GM10248 (cell line): ENCODE measurements around the gene PXK.

ENCODE experiments used
- CTCF ChIA-PET: fragments of 300-600 bp; sonication (Branson Sonifier 250); formaldehyde crosslinking; extraction: SDS; loops from one replicate; lab custom pipeline; 2021; ENCODE audit warnings: antibody characterized with exemption; lab: Yijun Ruan, JAX
- POLR2A ChIA-PET: fragments of 350-650 bp; sonication (Branson Sonifier 250); formaldehyde crosslinking; extraction: SDS; loops from one replicate; lab custom pipeline; 2020; ENCODE audit warnings: antibody characterized with exemption; lab: Yijun Ruan, JAX
- DNase-seq: peaks from one replicate; pipeline ENCODE4 v3.0.0; 2012; ENCODE audit errors: extremely low spot score
- CTCF ChIP-seq: IDR thresholded peaks from 2 replicates; pipeline ENCODE4 v1.5.1; 2012; ENCODE audit warnings: mild to moderate bottlenecking, low read depth; ENCODE audit errors: extremely low read depth, missing control alignments, control extremely low read depth

PXK gene

GRCh38 chr3:58326267-58326900 lies 6.3 kb upstream of the PXK start:
- POLR2A ChIA-PET, result interaction anchor here (0.9 kb wide), 1 partner anchor 23 kb away, joined by 3 read pairs; no protein-coding TSS in a partner anchor
- CTCF ChIA-PET, result interaction anchor here (1.0 to 8.6 kb wide), 3 partner anchors 8 to 24 kb away, joined by 3 to 107 read pairs (median 4); partner anchors contain the start of genes HTD2 and RPP14
- no peak for DNase-seq

GRCh38 chr3:58329150-58329921 lies 3.4 kb upstream of the PXK start:
- TF ChIP-seq CTCF, result no peak
- ChIA-PET POLR2A (no interaction called here), CTCF (interaction anchor here (1.2 to 1.6 kb wide), 3 partner anchors 21 to 141 kb away, joined by 3 to 5 read pairs (median 3); partner anchors contain the start of genes HTD2 and RPP14)
- no peak for DNase-seq

More at GRCh38 chr3:58326267-58326900, 6.3 kb upstream of the PXK start:
- TF ChIP-seq CTCF, result no peak

DNA sequence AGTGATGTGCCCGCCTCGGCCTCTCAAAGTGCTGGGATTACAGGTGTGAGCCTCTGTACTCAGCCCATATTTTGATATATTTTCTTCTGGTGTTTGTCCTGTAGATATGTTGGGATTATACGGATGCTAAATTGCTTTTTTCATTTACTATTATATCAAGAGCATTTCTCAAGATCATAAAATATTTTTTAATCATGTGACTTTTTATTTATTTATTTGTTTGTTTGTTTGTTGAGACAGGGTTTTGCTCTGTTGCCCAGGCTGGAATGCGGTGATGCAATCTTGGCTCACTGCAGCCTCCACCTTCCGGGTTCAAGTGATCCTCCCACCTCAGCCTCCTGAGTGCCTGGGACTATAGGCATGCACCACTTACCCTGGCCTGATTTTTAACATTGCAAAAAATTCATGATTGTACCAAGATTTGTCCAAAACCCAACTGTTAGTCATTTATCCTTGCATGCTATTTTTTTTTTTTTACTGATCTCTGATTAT lies 2.7 kb upstream of the PXK start:
- CTCF ChIA-PET, result interaction anchor here (1.2 to 1.4 kb wide), 3 partner anchors 23 to 142 kb away, joined by 3 to 5 read pairs (median 5); partner anchors contain the start of genes HTD2 and RPP14
- TF ChIP-seq CTCF, result no peak
- POLR2A ChIA-PET, result no interaction called here
- DNase-seq, result no peak

GRCh38 chr3:58331593-58332152 lies 1.0 kb upstream of the PXK start:
- POLR2A ChIA-PET, result no interaction called here
- no peak for TF ChIP-seq CTCF
- CTCF ChIA-PET, result interaction anchor here (0.7 to 11.5 kb wide), 6 partner anchors 10 to 160 kb away, joined by 3 to 101 read pairs (median 7); partner anchors contain the start of genes HTD2, KCTD6 and RPP14
- DNase-seq, result no peak

GRCh38 chr3:58333206-58334012 lies 717 bp downstream of the PXK start:
- ChIA-PET POLR2A (no interaction called here), CTCF (interaction anchor here (1.0 to 11.5 kb wide), 18 partner anchors 10 to 160 kb away, joined by 3 to 101 read pairs (median 6); partner anchors contain the start of genes HTD2 and RPP14)
- peak; percentile 68 for DNase-seq
- peak; percentile 40 for TF ChIP-seq CTCF
